HG03108 (cell line): Measurements from ENCODE around the gene DACT1.

Experiments used
- ATAC-seq: cut with Tn5 transposase; IDR thresholded peaks from one replicate; pipeline ENCODE4 v1.9.1; 2021; ENCODE audit warnings: moderate library complexity; ENCODE audit not compliant: unreplicated experiment

Gene DACT1

DNA sequence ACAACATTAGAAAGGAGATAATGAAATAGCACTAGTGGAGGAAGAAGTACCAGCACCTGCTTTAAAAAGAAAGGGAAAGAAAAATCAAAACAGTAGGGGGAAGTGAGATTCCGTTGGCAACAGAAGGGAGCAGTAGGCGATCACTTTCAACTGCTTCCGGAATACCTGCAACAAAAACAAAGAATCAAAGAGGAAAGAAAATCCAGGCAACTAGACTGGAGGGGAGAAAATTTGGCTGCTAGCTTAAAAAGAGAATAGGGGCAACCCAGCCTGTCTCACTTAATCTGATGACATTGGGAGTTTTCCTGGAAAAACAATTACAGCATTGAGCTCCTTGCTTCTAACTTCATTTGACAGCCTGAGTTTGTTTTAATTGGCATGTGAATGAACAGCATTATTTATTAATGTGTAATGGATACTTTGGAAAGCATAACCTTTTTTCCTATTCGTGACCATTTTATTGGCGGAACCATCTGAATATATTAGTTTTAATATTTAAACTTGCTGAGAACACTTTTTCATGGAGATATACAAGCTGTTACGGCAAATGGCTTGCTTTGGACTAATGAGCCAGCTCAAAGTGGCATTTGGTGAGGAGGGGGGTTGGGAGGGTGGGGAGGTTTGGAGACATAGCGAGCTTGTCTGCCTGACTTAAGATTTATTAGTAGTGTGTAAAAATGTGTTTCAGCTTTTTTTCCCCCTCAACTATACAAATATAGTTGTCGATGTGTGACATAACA lies 2.5 kb upstream of the DACT1 start:
- ATAC-seq = no peak

DNA sequence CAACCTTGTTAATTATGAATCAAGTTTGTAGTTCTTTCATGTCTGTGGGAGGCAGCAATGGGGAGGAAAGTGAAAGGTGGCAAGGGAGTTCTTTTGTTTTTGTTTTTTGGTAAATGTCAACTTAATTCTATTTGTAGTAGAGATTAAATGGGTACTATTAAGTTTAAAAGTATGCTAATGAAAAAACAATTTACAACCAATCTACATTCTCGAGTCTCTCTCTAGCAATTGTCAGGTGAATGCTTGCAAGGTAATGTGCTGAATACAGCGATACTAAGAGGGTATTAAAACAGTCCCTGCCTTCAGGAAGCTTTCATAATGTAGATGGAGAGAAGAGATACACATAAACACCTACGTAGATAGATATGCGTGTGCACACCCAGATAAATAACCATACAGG lies 1.6 kb upstream of the DACT1 start:
- no peak for ATAC-seq

DNA sequence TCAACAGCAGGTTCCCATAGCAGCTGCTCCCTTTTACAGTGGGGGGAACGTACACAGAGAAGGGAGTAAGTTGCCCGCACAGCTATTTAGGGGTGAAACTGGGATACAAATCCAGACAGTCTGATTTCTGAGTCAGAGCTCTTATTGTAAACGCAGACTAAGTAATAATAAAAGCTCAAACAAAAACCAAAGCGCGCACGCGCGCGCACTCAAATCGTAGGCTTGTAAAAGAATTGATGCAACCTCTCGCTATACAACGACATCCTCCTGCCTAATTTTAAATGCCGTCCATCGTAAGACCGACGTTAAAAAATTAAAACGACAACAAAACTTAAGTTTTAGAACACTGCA lies 747 bp upstream of the DACT1 start:
- no peak for ATAC-seq

DNA sequence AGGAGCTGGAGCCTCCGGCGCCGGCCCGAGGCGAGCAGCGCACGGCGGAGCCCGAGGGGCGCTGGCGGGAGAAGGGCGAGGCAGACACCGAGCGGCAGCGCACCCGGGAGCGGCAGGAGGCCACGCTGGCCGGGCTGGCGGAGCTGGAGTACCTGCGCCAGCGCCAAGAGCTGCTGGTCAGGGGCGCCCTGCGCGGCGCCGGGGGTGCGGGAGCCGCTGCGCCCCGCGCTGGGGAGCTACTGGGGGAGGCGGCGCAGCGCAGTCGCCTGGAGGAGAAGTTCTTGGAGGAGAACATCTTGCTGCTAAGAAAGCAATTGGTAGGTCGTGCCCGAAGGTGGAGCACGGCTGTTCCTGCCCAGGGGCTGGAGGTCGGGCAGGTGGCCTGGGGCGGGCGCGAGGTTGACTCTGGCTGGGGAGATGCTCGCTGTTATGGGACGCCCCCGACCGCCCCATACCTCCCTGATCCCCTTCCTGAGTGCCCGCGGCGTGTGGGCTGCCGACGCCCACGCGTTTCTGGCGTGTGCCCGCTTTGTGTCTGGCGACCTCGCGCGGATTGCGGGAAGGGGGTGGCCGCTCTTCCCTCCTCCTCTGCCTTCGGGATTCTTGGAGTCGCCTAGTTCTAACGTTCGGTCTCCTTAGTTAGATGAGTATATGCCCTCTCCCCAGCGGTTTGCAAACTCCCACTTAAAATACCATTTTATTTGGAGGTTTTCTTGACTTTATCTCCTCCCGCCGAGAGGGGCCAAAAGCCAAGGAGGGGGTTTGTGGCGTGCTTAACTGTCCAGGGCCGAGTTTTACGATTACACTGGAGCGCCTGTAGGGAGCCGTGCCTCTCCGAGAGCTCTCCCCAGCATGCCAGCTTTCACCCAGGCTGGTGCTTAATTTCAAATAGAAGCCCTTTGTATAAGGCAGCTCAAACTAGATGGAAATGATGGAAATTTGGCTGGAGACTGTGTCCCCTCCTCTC lies 752 bp downstream of the DACT1 start:
- peak; percentile 28 for ATAC-seq

DNA sequence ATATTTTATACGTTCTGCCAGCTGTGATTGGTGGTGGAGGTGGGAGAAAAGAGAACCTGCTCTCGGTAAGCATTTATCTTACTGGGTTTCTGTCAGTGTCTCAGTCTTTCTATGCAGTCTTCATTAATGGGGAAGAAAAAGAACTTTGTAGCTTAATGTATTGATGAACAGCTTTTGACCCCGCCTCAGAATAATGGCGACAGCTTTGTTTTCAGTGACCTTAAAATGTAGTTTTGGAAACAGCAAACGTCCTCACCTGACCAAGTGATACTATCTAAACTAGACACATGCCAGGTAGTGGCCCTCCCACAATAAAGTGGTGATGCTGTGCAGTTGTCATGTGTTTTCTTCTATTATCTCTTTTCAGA lies 1.4 kb downstream of the DACT1 start:
- no peak for ATAC-seq

DNA sequence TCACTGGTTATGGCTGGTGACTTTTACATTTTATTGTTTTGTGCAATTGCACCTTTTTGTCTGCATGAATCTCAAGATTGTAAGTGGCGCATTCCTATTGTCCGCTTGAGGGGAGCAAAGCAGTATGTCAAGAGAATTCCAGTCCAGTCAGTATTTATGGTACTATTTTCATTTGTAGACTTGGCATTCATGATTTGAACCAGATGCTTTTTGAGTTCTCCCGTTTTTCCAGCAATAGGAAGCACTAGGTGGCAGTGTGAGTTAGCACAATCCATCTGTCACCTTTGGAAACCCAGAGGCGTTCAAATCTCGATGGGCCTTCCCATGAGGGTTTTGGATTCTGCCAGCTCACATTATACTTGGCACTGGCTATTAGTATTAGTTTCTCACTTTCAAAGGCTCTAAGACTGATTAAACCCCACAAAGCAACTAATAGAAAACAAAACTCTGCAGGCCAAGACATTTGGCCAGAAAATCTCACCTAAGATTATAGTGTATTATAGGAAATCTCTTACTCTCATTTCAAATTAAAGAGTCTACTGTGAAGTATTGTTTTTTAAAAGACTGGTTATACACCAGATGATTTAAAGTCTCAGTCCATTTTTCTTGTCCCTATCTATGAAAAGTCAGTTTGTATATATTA lies 2.2 kb downstream of the DACT1 start:
- ATAC-seq = no peak

DNA sequence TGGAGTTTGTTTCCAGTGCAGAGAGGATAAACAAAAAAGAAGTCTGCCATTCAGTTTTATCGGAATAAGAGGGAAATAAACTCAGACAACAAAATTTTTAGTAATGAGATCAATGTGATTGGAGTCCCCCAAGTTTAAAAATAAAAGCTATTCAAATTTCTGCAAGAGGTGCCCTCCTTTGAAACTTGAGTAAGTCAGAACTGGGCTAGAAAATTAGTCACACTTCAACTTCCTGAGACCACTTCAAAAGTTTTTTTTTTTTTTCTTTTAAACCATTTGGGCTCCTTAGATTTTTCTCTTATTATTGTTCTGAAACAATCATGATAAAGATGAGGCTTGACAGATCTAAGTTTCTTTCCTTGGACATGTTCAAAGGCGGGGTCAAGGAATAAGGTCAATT lies 3.2 kb downstream of the DACT1 start:
- ATAC-seq = no peak

DNA sequence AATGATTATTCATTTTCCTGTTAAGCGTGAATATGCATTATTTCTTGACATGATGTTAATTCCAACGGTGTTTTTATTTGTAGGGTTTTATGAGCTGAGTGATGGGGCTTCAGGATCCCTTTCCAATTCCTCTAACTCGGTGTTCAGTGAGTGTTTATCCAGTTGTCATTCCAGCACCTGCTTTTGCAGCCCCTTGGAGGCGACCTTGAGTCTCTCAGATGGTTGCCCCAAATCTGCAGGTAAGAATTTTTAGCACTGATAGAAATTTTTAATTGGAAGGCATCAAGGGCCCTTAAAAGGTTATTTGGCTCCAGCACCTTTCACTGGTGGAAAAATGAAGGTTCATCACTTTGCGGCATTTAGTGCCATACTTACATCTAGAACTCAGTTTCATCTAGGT lies 3.7 kb downstream of the DACT1 start:
- ATAC-seq = no peak

DNA sequence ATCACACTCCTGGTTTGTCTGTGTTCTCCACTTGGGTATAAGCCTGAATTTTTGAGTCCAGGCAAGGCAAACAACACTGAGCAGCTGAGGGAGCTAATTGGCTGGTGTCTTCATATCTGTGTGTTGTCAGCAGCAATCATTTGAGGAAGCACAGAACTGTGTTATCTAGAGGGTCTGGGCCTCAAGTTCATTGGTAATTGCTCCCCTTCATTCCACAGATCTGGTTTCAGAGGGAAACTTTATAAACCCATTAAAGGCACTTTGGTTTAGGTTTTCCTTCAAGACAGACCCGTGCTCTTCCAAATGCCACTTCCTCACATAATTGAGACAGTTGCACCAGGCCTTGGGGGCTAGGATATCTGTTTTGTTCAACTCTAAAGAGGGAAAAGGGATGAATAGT lies 5.6 kb downstream of the DACT1 start:
- ATAC-seq = no peak

DNA sequence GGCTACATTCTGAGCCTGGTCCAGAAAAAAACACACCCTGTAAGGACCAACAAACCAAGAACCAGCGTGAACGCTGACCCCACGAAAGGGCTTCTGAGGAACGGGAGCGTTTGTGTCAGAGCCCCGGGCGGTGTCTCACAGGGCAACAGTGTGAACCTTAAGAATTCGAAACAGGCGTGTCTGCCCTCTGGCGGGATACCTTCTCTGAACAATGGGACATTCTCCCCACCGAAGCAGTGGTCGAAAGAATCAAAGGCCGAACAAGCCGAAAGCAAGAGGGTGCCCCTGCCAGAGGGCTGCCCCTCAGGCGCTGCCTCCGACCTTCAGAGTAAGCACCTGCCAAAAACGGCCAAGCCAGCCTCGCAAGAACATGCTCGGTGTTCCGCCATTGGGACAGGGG lies 7.9 kb downstream of the DACT1 start:
- ATAC-seq = no peak

DNA sequence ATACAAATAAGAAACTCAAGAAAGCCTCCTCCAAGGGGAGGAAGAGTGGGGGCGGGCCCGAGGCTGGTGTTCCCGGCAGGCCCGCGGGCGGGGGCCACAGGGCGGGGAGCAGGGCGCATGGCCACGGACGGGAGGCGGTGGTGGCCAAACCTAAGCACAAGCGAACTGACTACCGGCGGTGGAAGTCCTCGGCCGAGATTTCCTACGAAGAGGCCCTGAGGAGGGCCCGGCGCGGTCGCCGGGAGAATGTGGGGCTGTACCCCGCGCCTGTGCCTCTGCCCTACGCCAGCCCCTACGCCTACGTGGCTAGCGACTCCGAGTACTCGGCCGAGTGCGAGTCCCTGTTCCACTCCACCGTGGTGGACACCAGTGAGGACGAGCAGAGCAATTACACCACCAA lies 8.7 kb downstream of the DACT1 start:
- no peak for ATAC-seq

DNA sequence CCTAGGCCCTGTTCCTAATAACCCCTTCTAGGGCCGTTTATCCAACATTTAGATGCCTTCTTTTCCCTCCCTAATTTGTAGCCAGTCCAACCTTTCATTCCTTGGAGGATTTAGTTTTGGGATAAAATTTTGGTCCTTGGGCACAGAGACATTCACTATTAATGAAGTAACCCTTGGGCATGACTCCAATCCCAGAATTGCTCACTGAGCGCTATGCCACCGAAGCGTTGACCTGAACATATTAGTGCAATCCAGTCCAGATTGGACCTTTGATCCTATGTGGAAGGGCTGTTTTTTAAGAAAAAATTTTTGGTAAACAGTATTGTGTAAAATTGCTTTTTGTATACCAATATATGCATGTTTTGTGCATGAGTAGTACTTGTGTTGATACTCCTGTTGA lies 10.0 kb downstream of the DACT1 start:
- no peak for ATAC-seq

DNA sequence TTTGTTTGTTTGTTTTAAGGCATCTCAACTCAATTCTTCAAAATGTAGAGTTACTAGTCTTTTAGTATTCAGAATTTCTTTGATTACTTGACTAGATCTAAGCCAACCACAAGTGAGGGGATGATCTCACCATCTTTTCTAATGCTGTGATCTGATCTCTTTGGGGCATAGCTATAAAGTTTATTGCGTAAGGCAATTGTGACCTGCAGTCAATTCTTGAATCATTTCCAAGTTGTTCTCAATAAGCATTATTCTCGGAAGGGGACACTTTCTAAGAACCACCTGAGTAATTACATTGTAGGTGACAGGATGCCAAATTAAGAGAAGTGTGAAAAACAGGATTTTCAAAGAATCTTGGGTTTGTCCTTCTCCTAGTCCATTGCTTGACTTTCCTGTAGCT lies 13.1 kb downstream of the DACT1 start:
- ATAC-seq = no peak

DNA sequence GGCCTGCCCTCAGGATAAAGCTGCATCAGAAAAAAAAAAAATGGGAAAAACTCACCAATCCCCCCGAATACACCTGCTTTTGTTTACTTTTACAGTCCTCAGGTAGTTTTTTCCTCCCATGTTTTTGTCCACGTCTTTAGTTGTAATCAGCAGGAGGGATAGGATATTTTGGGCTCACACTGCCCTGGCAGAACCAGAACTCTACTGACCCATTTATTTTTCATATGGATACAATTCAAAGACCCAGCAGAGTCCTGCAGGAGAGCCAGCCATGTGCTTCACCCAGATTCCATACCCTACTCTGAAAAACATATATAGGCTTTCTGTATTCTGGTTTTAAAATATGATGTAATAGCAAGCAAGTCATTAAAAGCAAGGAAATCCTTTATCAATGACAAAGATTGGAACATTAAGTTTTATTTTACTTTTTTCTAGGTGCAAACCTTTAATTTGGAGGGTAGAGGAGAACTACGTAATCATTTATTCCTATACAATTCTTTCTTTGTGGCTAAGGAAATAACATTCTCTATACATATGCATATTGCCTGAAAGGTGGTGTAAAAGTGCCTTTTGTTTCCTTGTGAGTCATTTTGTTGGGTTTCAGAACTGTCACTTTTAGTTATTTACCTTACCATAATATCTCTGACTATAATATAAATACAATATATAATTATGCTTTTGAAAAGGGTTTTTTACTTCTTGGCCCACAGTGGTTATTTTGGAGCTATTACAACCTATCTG lies 19.1 kb downstream of the DACT1 start:
- ATAC-seq = no peak

DNA sequence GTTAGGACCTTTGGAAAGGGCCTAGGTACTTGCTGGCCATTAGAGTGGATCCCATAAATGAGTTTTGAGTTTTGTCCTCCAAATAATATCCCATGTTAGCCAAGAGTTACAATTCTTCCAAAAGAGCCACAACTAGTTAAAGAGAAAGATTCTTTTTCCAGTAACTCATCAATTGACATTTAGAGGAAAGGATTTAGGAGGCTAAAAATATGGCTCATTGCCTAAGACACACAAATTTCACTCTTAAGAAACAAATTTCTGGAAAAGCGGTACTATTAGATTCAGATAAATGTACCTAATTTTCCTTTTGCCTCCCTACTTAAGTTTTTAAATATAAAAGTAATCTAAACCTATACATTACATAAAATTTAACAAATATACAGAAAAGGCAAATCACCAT lies 21.3 kb downstream of the DACT1 start:
- no peak for ATAC-seq

DNA sequence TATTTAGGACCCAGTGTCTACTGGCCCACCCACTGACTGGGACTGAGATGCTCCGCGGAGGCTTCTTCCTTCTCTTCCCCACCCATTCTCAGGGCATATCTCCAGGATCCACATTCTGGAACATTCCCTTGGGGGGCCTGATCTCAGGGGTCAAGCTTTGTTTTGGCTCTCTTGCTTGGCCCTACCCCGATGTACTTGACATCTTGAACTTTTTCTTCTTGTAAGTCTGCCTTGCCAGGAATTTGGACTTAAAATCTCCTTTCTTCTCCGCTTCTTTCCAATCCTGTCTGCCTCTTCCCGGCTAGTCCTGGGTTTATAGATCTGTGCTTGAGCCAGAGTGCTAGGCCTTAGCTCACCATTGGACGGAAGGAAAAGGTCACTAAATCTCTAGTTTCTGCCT lies 22.1 kb downstream of the DACT1 start:
- ATAC-seq = no peak

DNA sequence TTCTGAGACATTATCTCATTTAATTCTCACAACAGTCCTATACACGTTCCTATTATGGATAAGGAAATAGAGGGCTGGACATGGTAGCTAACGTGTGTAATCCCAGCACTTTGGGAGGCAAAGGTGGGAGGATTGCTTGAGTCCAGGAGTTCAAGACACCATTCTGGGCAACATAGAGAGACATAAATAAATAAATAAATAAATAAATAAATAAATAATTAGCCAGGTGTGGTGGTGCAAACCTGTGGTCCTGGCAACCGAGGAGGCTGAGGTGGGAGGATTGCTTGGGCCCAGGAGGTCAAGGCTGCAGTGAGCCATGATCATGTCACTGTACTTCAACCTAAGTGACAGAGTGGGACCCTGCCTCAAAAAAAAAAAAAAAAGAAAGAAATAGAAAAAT lies 22.6 kb downstream of the DACT1 start:
- ATAC-seq = no peak

DNA sequence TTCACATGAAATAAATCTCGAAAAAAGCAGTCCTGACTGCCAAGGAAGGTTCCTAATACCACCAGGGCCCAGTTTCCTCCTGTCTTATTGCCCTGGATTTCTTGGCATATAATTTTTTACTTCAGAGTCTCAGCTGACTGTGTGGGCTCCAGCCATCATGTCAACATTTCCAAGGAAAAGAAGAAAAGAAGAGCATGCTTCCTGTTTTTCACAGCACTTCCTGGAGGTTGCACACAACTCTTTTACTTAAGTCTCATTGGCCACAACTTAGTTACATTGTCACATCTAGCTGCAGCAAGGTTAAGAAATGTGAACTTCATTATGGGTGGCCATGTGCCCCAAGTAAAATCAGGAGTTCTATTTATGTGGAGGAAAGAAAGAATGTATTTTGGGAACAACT lies 24.3 kb downstream of the DACT1 start:
- no peak for ATAC-seq

DNA sequence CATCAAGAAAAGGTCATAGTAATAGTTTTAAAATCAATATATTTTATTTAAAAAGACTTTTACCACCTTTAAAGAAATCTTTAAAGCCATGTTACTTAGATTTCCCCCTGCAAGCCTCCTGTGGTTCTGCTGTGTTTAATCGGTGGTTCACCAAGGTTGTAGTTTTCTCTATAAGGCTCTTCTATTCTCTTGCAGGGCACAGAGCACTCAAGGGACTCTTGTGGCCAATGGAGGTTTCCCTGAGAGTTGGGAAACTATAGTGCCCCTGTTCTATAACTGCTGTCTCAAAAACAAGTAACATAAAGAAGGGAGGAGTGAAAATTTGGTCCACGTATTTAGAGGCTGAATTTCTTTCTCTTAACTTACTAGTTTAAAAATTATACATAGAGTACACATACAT lies 25.0 kb downstream of the DACT1 start:
- no peak for ATAC-seq

DNA sequence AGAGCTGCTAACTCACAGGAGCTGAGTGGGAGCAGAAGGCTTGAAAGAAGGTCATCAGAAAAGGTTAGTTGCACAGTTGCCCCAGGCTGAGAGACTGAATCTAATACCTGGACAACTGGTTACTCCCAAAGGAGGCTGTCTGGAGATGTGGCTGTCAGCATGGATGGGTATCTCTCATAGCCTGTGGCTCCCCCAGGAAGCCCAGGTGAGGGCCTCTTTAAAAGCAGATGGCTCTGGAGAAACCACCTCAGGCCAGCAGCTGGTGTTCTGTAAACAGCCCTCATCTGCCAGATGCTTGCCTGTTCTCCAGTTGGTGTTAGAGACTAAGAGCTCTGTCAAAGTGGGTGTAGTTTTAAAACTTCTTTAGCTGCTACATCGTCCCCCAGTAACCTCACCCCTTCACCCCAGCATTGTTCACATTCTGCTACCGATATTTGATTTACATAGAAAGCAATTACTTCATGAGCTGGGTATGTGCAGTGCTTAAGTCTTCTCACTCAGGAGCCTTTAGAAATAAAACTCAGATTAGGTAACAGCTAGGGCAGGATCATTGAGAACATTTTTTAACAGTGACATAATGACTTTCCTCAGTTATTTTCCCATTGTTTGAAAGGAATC lies 25.8 kb downstream of the DACT1 start:
- ATAC-seq = no peak
